K562 (cell line): ENCODE data around the gene GSTA3. TPM values are rescaled to one million over a fixed set of nuclear protein-coding genes. Genes with fewer than 3 reads are reported as not detected.

ENCODE experiments used
- CBX8 ChIP-seq: fragments of 200-600 bp; sonication (generic); IDR thresholded peaks from 2 replicates; pipeline ENCODE4 v1.6.1; 2012; ENCODE audit warnings: borderline replicate concordance, mixed run types, low read depth, mild to moderate bottlenecking, moderate library complexity, mixed read lengths, low read length, control low read depth, inconsistent platforms; ENCODE audit not compliant: poor library complexity, severe bottlenecking; ENCODE audit errors: extremely low read depth
- CHCHD3 ChIP-seq: fragments of 250-450 bp; sonication (Bioruptor Pico); IDR thresholded peaks from 2 replicates; pipeline ENCODE4 v2.1.2; 2022; ENCODE audit warnings: mild to moderate bottlenecking
- CREB5 ChIP-seq: fragments of 250-450 bp; sonication (Bioruptor Pico); IDR thresholded peaks from 2 replicates; pipeline ENCODE4 v1.5.0; 2020; ENCODE audit warnings: mild to moderate bottlenecking
- ESRRB ChIP-seq: fragments of 250-450 bp; sonication (Bioruptor Pico); IDR thresholded peaks from 2 replicates; pipeline ENCODE4 v1.5.0; 2020; ENCODE audit warnings: mild to moderate bottlenecking, moderate library complexity, borderline replicate concordance
- HDAC6 ChIP-seq: IDR thresholded peaks from 2 replicates; pipeline ENCODE4 v1.6.1; 2012; ENCODE audit warnings: low read depth, mild to moderate bottlenecking, control low read depth, inconsistent platforms, low read length, moderate library complexity
- HNRNPLL ChIP-seq: fragments of 200-400 bp; formaldehyde crosslinking; IDR thresholded peaks from 2 replicates; pipeline ENCODE4 v1.6.1; 2017; ENCODE audit warnings: low read length, low read depth, mild to moderate bottlenecking; ENCODE audit not compliant: poor library complexity, severe bottlenecking
- MCM7 ChIP-seq, 2 experiments: fragments of 450-650 bp; IDR thresholded peaks; 2 replicates each; pipeline ENCODE4 v1.6.1; 2016 to 2018
- NELFE ChIP-seq: IDR thresholded peaks from 2 replicates; pipeline ENCODE4 v1.6.1; 2011; ENCODE audit warnings: mild to moderate bottlenecking; ENCODE audit not compliant: insufficient read depth, insufficient read length
- POLR2AphosphoS5 ChIP-seq: IDR thresholded peaks from 2 replicates; pipeline ENCODE4 v1.6.1; 2011; ENCODE audit warnings: mild to moderate bottlenecking, low read depth, low read length, moderate library complexity; ENCODE audit not compliant: control insufficient read depth, insufficient read depth
- PTRF ChIP-seq: fragments of 450-650 bp; IDR thresholded peaks from 2 replicates; pipeline ENCODE4 v1.6.1; 2016; ENCODE audit warnings: mild to moderate bottlenecking, missing genetic modification characterization, missing compliant biosample characterization
- TCF7L2 ChIP-seq: fragments of 150-350 bp; IDR thresholded peaks from 2 replicates; pipeline ENCODE4 v1.6.1; 2016; ENCODE audit warnings: low read depth, mild to moderate bottlenecking, low read length, moderate library complexity
- UBTF ChIP-seq, 2 experiments: IDR thresholded peaks; 2 replicates each; pipeline ENCODE4 v1.6.1; 2012; ENCODE audit warnings: improper control_type of control experiment in 2 of 2, low read depth in 2 of 2, low read length in 2 of 2, borderline replicate concordance in 1 of 2
- ZC3H11A ChIP-seq: IDR thresholded peaks from 2 replicates; pipeline ENCODE4 v1.6.1; 2012; ENCODE audit warnings: low read depth, low read length, improper control_type of control experiment
- polyA plus RNA-seq, 8 experiments: library from polyadenylated mRNA; depleted of rRNA in 4 of 8; stranded (reverse) in 5 of 8; unstranded in 3 of 8; fragments of >200 nt; fragmentation: Nextera tagmentation in 2 of 8; fragmentation: Illumina TruSeq in 1 of 8; extraction: Ambion mirVana in 2 of 8; extraction: Trizol in 1 of 8; gene quantifications; 2 replicates each; pipeline versions ENCODE4 v1.2.1 to v1.2.3, GENCODE V29; 2011 to 2014; ENCODE audit warnings: inconsistent platforms in 1 of 8, missing spikeins in 1 of 8
- total RNA-seq, 7 experiments: library from RNA; depleted of rRNA in 6 of 7; stranded (reverse); fragments of >200 nt in 6 of 7; fragmentation: Illumina TruSeq in 2 of 7; extraction: Trizol in 2 of 7; gene quantifications; 2 replicates each; pipeline versions ENCODE4 v1.2.1 to v1.2.3, GENCODE V29; 2011 to 2021; ENCODE audit warnings: low replicate concordance in 1 of 7

GSTA3 gene
- total and polyA plus RNA-seq, 9 of the 15 experiments (the other 6 are each of a cell fraction or from before 2014, with no cell fraction given) = not detected

DNA sequence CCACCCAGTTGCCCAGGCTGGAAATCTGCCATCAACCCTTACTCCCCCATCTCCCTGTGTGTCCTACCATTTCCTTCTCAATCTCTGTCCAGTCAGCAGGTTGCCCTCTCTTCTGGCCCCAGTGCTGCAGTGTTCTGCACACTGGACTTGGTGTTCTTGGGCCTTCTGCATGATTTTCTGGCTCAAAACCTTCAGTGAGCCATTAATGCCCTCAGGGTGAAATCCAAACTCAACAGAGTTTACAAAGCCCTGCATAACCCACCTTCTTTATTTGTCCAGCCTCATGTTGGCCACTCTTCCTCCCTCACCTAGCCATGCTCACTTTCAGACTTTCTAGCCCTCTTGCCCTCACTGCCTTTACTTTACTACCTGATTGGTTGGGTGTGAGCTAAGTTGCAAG lies 5.0 kb upstream of the GSTA3 start (continued):
- TF ChIP-seq TCF7L2 (no peak), PTRF (tag) (no peak), MCM7 (IDR thresholded peaks at IDR 0.05) (no peak), HNRNPLL (no peak), CREB5 (no peak), CHCHD3 (CRISPR knock-in tag) (no peak), ZC3H11A (no peak), ESRRB (no peak), HDAC6 (no peak), UBTF (IDR thresholded peaks at IDR 0.05; ENCODE audit: borderline replicate concordance in 1 of 2, low read depth in 2 of 2, low read length in 2 of 2) (no peak), CBX8 (no peak), NELFE (no peak), POLR2AphosphoS5 (no peak)
